H9 (cell line): ENCODE results near the gene ICE2. TPM values are rescaled to one million over a fixed set of nuclear protein-coding genes. Genes with fewer than 3 reads are reported as not detected.
A peak's percentile ranks its signal among the peaks of the same experiment; 100 is the strongest.

ENCODE experiments used
- DNase-seq: peaks from one replicate; pipeline ENCODE4 v3.0.0-alpha.2; 2017
- H2AFZ ChIP-seq: one replicate; pipeline ENCODE4 v1.6.1; 2013; ENCODE audit warnings: mild to moderate bottlenecking, low read length, control low read depth, moderate library complexity
- H2AK5ac ChIP-seq: 2 replicates; pipeline ENCODE4 v1.6.1; 2013; ENCODE audit warnings: low read length, control low read depth, mixed read lengths; ENCODE audit not compliant: insufficient read length
- H2BK120ac ChIP-seq: one replicate; pipeline ENCODE4 v1.6.1; 2013; ENCODE audit warnings: low read depth, mild to moderate bottlenecking, low read length, control low read depth, inconsistent platforms; ENCODE audit not compliant: poor library complexity, severe bottlenecking
- H2BK12ac ChIP-seq: 2 replicates; pipeline ENCODE4 v1.6.1; 2013; ENCODE audit warnings: low read length, control low read depth, mixed read lengths, low read depth; ENCODE audit not compliant: insufficient read length
- H2BK15ac ChIP-seq: 2 replicates; pipeline ENCODE4 v1.6.1; 2013; ENCODE audit warnings: low read depth, low read length, control low read depth
- H2BK20ac ChIP-seq: one replicate; pipeline ENCODE4 v1.6.1; 2013; ENCODE audit warnings: low read depth, mild to moderate bottlenecking, low read length, control low read depth, inconsistent platforms; ENCODE audit not compliant: poor library complexity, severe bottlenecking
- H2BK5ac ChIP-seq: 2 replicates; pipeline ENCODE4 v1.6.1; 2013; ENCODE audit warnings: low read length, control low read depth, mixed read lengths; ENCODE audit not compliant: insufficient read length
- H3K14ac ChIP-seq: 2 replicates; pipeline ENCODE4 v1.6.1; 2013; ENCODE audit warnings: low read length, control low read depth; ENCODE audit not compliant: insufficient read depth
- H3K18ac ChIP-seq: 2 replicates; pipeline ENCODE4 v1.6.1; 2013; ENCODE audit warnings: low read depth, mild to moderate bottlenecking, mixed read lengths, low read length, control low read depth; ENCODE audit not compliant: insufficient read length
- H3K23ac ChIP-seq: 2 replicates; pipeline ENCODE4 v1.6.1; 2013; ENCODE audit warnings: low read length, control low read depth, mixed read lengths, low read depth; ENCODE audit not compliant: insufficient read length
- H3K23me2 ChIP-seq: 2 replicates; pipeline ENCODE4 v1.6.1; 2013; ENCODE audit warnings: low read depth, mild to moderate bottlenecking, mixed read lengths, low read length, control low read depth; ENCODE audit not compliant: insufficient read length, poor library complexity, severe bottlenecking
- H3K27ac ChIP-seq: 2 replicates; pipeline ENCODE4 v1.5.1; 2013; ENCODE audit warnings: low read length, control low read depth, mixed read lengths, low read depth; ENCODE audit not compliant: insufficient read length
- H3K27me3 ChIP-seq: 2 replicates; pipeline ENCODE4 v1.6.1; 2013; ENCODE audit warnings: low read length, control low read depth, inconsistent platforms; ENCODE audit not compliant: insufficient read depth
- H3K4ac ChIP-seq: 2 replicates; pipeline ENCODE4 v1.6.1; 2013; ENCODE audit warnings: low read depth, mild to moderate bottlenecking, control low read depth, inconsistent platforms, low read length, moderate library complexity
- H3K4me1 ChIP-seq: 2 replicates; pipeline ENCODE4 v1.6.1; 2013; ENCODE audit warnings: low read length, control low read depth, inconsistent platforms; ENCODE audit not compliant: insufficient read depth
- H3K4me2 ChIP-seq: 2 replicates; pipeline ENCODE4 v1.6.1; 2013; ENCODE audit warnings: low read length, control low read depth, mixed read lengths; ENCODE audit not compliant: insufficient read length, insufficient read depth
- H3K56ac ChIP-seq: 2 replicates; pipeline ENCODE4 v1.6.1; 2013; ENCODE audit warnings: low read depth, mild to moderate bottlenecking, mixed read lengths, low read length, control low read depth; ENCODE audit not compliant: insufficient read length
- H3K79me1 ChIP-seq: 2 replicates; pipeline ENCODE4 v1.6.1; 2013; ENCODE audit warnings: low read depth, mild to moderate bottlenecking, moderate library complexity, low read length, control low read depth, inconsistent platforms; ENCODE audit not compliant: insufficient read depth, poor library complexity, severe bottlenecking
- H3K79me2 ChIP-seq: 2 replicates; pipeline ENCODE4 v1.6.1; 2013; ENCODE audit warnings: low read length, control low read depth, inconsistent platforms; ENCODE audit not compliant: insufficient read depth
- H3K9ac ChIP-seq: 2 replicates; pipeline ENCODE4 v1.6.1; 2013; ENCODE audit warnings: low read length, control low read depth, mixed read lengths; ENCODE audit not compliant: insufficient read length; ENCODE audit errors: extremely low read depth
- H3K9me3 ChIP-seq: one replicate; pipeline ENCODE4 v1.6.1; 2013; ENCODE audit warnings: low read depth, low read length, inconsistent platforms; ENCODE audit not compliant: control insufficient read depth
- H3T11ph ChIP-seq: one replicate; pipeline ENCODE4 v1.6.1; 2013; ENCODE audit warnings: mild to moderate bottlenecking, low read length, control low read depth, inconsistent platforms
- H4K20me1 ChIP-seq: one replicate; pipeline ENCODE4 v1.6.1; 2013; ENCODE audit not compliant: control insufficient read depth, insufficient read length, insufficient read depth
- H4K5ac ChIP-seq: 2 replicates; pipeline ENCODE4 v1.6.1; 2013; ENCODE audit warnings: low read depth, mild to moderate bottlenecking, mixed read lengths, low read length, control low read depth; ENCODE audit not compliant: insufficient read length
- H4K8ac ChIP-seq: replicated peaks from 2 replicates; pipeline ENCODE4 v1.6.1; 2013; ENCODE audit warnings: low read length, control low read depth, mixed read lengths, low read depth; ENCODE audit not compliant: insufficient read length
- H4K91ac ChIP-seq: 2 replicates; pipeline ENCODE4 v1.6.1; 2013; ENCODE audit warnings: low read depth, mild to moderate bottlenecking, moderate library complexity, mixed read lengths, low read length, control low read depth; ENCODE audit not compliant: insufficient read length
- H3K27ac Mint-ChIP-seq, 3 experiments: 2 replicates in 2 of 3; 3 replicates in 1 of 3; pipeline ENCODE4 v1.8.0; 2020 to 2021; ENCODE audit warnings: mixed read lengths in 3 of 3, mild to moderate bottlenecking in 1 of 3, moderate library complexity in 1 of 3
- H3K27me3 Mint-ChIP-seq: 2 replicates; pipeline ENCODE4 v1.8.0; 2021; ENCODE audit warnings: low read depth, mild to moderate bottlenecking, moderate library complexity, mixed read lengths
- H3K36me3 Mint-ChIP-seq, 3 experiments: 2 replicates in 2 of 3; 3 replicates in 1 of 3; pipeline ENCODE4 v1.8.0; 2020 to 2021; ENCODE audit warnings: low read depth in 3 of 3, mixed read lengths in 3 of 3; ENCODE audit not compliant: insufficient read depth in 1 of 3
- H3K4me1 Mint-ChIP-seq, 2 experiments: 2 replicates each; pipeline ENCODE4 v1.8.0; 2020; ENCODE audit warnings: mixed read lengths in 2 of 2
- H3K4me3 Mint-ChIP-seq, 2 experiments: 2 replicates in 1 of 2; 3 replicates in 1 of 2; pipeline ENCODE4 v1.8.0; 2020 to 2021; ENCODE audit warnings: mild to moderate bottlenecking in 2 of 2, mixed read lengths in 2 of 2, moderate library complexity in 1 of 2
- H3K9me3 Mint-ChIP-seq, 2 experiments: 2 replicates in 1 of 2; 3 replicates in 1 of 2; pipeline ENCODE4 v1.8.0; 2020; ENCODE audit warnings: mild to moderate bottlenecking in 2 of 2, mixed read lengths in 2 of 2, moderate library complexity in 1 of 2
- CTCF ChIP-seq: fragments of 200-600 bp; sonication (generic); conservative IDR thresholded peaks from 3 replicates; pipeline ENCODE4 v1.8.0; 2021; ENCODE audit warnings: antibody characterized with exemption, mild to moderate bottlenecking
- WGBS: extraction: QIAGEN DNeasy Blood & Tissue Kit; methylation state at CpG from one replicate; pipeline ENCODE4 v1.1.7; 2013; ENCODE audit warnings: missing lambda C conversion rate, low lambda C conversion rate, mixed read lengths; ENCODE audit not compliant: insufficient read length; ENCODE audit errors: extremely low coverage; 5-methylcytosine and 5-hydroxymethylcytosine counted together
- total RNA-seq: library from RNA; stranded (reverse); gene quantifications from 2 replicates; pipeline ENCODE4 v1.2.1, GENCODE V29; 2021

Gene ICE2
- total RNA-seq, 1 experiment from 2014 or later, result 76.3 TPM

GRCh38 chr15:60374628-60375081, 104.3 kb downstream of the ICE2 start:
- Histone ChIP-seq H4K8ac (no peak overlapping the region), H3K9ac (no peak overlapping the region), H3K56ac (no peak overlapping the region), H3K79me2 (no peaks in the 10 kb centered on the region), H2BK15ac (no peak overlapping the region), H3K4me2 (no peak overlapping the region), H3K4me1 (no peaks in the 10 kb centered on the region), H3K23ac (no peak overlapping the region), H3K27me3 (no peaks in the 10 kb centered on the region), H2BK12ac (no peak overlapping the region), H4K5ac (no peak overlapping the region), H3K23me2 (no peaks in the 10 kb centered on the region), H3K79me1 (no peaks in the 10 kb centered on the region), H2BK20ac (no peak overlapping the region), H3T11ph (no peak overlapping the region), H3K4ac (no peak overlapping the region), H2BK120ac (no peak overlapping the region), H2BK5ac (no peak overlapping the region), H3K9me3 (no peaks in the 10 kb centered on the region), H3K18ac (no peak overlapping the region), H2AFZ (no peak overlapping the region), H4K20me1 (no peaks in the 10 kb centered on the region), H3K27ac (no peak overlapping the region), H4K91ac (no peak overlapping the region), H3K14ac (no peak overlapping the region), H2AK5ac (no peak overlapping the region)
- H3K4me1 Mint-ChIP-seq, result peaks cover 19 to 20% of the 10 kb centered on the region in 2 experiments
- no peak overlapping the region; a peak in 1 of 5 replicates for H3K4me3 Mint-ChIP-seq
- no peak for TF ChIP-seq CTCF
- H3K27ac Mint-ChIP-seq, result peak overlapping the region; percentile 16 to 77 (median 58); a peak in 3 of 7 replicates
- peaks cover 42% of the 10 kb centered on the region for H3K27me3 Mint-ChIP-seq
- no CpG with 5 or more reads among the region's 7 CpGs for WGBS
- H3K9me3 Mint-ChIP-seq, result no peaks in the 10 kb centered on the region
- H3K36me3 Mint-ChIP-seq, result peaks cover 0 to 11% (median 5%) of the 10 kb centered on the region in 3 experiments; a peak in 4 of 7 replicates
- DNase-seq, result peak; percentile 74
